Kidney capillary endothelial cell (primary cell): ENCODE data around the gene OR2J1.
A peak's percentile ranks its signal among the peaks of the same experiment; 100 is the strongest.
"Not testable (repeated sequence)": the region's sequence is repeated elsewhere in the genome, so short reads cannot be mapped to it uniquely, and the experiment has no call there.

Experiments used
- DNase-seq: peaks from one replicate; pipeline ENCODE4 v3.0.0-alpha.2; 2018; ENCODE audit warnings: low spot score

OR2J1 gene

DNA sequence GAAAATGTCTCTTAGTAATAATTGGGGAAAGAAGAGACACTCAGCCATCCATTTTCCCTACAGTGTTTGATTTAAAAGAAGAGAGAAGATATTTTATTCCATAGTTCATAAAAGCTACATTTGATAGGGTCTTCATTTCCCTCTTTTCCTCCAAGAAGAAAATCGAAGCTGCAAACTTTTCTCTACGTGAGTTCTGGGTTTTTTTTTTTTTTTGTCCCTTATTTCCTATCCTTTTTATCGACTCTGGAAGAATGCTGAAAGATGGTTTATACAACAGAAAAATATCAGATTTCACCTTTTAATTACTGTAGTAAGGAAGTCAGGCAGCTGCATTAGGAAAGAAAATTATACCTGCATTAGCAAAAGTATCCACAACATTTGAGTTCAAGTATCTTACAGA is at the start of gene OR2J1:
OR2J1 (plus strand) TSS at position 301 of the 400 bp plus-strand sequence. CDS start 1,453 bp downstream, outside the sequence.
- DNase-seq: no peak

DNA sequence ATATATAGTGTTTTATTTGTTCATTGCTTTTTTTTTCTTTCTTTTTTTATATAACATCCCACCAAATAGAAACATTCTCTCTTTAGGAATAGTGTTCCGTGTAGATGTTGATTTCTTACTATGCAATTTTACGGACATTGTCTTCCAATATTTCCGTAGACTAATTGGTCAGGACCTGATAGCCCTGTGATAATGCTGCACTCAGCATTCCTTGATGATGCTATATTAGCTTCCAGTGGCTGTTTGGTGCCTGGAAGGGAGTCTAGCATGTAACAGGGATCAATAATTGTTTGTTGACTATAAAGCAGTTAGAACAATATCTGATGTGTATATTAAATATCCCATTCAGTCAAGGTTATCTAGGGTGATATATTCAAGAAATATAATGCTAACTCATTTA is 47.6 kb upstream of the OR2J1 start:
- no peak for DNase-seq

DNA sequence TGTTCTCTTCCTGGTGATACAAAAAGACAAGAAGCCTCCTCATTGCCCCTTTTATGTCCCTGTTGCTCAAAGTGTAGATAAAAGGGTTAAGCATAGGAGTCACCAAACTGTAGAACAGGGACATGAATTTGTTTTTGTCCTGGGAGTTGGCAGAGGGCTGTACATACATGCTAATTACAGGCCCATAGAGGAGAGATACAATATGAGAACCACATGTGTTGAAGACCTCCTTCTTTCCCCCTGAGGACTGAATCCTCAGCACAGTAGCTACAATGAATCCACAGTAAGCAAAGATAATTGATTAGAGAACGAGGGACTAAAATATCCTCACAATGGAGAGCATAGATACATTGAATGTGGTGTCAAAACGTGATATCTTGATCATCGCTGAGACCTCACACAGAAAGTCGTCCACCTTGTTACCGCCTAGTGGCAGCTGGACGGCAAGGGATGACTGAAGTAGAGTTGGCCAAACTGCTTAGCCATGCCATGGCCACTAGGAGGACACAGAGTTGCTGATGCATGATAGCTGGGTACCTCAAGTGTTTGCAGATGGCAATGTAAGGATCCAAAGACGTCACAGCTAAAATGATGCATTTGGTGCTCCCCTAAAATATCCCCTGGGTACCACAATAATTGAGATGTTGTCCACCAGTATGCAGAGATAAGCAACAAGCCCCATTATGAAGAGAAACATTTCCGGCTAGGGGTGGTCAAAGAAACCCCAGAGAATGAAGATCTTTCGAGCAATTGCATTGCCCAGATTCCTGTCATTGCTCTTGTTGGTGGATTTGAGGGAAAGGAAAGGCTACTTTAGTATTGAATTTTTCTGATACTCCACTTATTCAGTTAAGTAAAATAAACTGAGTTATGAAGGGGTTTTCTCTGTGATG is 27.2 kb upstream of the OR2J1 start:
- peak; percentile 13 for DNase-seq

DNA sequence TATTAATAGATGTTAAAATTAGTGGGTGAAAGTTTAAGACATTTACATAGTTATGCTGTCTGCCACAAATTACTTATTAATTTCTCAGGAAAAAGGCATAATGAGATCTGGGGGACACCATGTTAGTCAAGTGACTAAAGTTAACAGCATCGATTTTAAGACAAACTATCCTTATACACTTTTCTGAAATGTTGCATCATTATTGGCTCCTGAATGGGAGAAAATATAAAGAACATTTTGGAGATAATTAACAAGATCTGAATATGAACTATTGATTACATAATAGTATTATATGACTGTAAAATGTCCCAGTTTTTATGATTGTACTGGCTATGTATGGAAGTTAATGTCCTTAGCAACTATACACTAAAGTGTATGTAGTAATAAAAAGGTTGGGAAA is 20.1 kb upstream of the OR2J1 start:
- DNase-seq: no peak

DNA sequence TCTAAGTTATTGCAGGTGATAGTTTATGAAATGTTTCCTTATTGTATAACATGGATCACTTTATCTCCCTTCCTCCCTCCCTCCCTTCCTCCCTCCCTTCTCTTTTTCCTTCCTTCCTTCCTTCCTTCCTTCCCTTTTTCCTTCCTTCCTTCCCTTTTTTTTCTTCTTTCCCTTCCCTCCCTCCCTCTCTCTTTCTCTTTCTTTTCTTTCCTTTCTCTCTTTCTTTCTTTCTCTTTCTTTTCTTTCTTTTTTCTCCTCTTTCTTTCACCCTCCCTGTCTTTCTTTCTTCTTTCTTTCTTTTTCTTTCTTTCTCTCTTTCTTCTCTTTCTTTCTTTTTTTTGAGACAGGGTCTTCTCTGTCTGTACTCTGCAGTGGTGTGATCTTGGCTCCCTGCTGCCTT is 18.0 kb upstream of the OR2J1 start:
- no peak for DNase-seq

DNA sequence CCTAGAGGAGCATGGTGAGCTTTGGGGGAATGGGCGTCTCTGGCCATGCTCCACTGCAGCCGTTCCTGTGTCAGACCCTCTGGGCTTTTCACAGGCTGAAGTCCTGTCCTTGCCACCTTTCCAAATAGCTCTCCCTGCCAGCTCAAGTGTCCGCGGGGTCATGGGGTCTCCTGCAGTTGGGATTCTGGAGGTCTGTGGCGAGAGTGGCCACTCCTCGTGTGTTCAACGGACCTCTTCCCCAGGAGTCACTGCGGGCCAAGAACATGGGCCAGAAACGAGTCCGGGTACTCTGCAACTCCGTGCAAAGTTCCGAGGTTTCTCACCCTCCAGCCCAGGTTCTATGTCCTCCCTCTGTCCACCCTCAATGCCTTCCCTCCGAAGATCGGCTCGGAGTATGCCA is 16.8 kb upstream of the OR2J1 start:
- DNase-seq: no peak

DNA sequence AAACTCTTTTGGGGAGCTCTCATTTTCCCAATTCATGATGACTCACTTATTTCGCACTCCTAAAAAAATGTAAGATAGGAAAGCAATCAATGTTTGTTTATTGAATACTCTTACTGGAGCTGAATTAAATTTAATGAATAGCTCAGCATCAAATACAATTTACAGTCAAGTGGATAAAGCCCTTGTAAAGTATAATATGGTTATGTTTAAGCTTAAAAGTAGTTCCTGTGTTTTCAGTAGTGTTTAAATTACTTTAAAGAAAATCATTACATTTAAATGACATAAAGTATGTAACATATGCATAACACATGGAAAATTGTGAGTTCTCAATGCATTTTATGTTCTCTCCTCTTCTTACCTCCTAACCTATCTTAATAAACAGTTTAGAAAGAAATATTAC is 12.1 kb upstream of the OR2J1 start, which contains the start of gene OR2B3:
OR2B3 (minus strand) TSS at position 101 of the 400 bp plus-strand sequence; CDS start at position 36, 65 bp downstream.
- no peak for DNase-seq

DNA sequence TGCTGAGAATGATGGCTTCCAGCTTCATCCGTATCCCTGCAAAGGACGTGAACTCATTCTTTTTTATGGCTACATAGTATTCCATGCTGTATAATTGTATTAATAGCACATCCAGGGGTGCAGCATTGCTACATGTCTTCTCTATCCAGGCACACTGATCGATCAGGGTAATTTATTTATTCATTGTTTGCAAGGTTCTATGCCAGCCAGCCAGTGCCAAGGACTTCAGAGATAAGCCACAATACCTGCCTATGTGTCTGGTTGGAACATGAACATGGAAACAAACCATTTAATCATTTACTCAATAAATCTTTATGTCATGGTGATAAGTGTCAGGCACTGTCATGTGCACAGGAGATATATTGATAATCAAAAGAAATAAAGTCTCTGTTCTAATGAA is 6.3 kb upstream of the OR2J1 start:
- no peak for DNase-seq

DNA sequence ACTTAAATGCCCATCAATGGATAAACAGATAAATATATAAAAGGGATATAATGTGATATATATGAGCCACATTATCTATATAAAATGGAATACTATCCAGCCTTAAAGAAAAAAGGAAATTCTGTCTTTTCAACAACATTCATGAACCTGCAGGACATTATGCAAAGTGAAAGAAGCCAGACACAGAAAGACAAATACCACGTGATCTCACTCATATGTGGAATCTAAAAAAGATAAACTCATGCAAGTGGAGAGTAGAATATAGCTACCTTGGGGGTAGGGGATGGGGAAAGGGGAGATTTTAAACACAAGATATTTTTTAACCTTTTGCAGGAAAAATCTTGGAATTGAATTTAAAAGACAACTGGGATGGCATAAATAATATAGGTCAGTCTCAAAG is 1.5 kb upstream of the OR2J1 start:
- no peak for DNase-seq

DNA sequence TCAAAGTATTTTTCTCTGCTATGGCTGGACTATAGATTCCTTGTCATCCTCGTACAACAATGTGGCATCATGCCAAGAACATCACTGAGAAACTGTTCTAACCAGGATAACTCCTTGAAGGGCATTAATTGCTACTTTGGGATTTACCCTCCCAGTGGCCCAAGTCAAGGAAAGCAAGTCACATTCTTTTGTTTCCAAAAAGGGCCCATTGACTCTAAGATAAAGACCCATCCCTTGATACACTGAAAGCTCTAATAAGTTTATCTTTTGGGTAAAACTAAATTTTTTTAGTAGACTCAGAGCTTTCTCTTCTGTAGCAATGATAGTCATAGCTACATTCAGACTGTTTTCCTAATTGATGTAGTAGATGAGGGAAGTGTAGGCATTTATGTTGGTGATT is 8.5 kb downstream of the OR2J1 start, which contains the start of gene OR2J3:
OR2J3 (plus strand) TSS at position 301 of the 400 bp plus-strand sequence. CDS start 3,833 bp downstream, outside the sequence.
- DNase-seq: no peak

DNA sequence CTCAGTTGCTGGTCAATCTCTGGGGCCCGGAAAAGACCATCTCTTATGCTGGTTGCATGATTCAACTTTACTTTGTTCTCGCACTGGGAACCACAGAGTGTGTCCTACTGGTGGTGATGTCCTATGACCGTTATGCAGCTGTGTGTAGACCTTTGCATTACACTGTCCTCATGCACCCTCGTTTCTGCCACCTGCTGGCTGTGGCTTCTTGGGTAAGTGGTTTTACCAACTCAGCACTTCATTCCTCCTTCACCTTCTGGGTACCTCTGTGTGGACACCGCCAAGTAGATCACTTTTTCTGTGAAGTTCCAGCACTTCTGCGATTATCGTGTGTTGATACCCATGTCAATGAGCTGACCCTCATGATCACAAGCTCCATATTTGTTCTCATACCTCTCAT is 12.8 kb downstream of the OR2J1 start:
- DNase-seq: no peak

DNA sequence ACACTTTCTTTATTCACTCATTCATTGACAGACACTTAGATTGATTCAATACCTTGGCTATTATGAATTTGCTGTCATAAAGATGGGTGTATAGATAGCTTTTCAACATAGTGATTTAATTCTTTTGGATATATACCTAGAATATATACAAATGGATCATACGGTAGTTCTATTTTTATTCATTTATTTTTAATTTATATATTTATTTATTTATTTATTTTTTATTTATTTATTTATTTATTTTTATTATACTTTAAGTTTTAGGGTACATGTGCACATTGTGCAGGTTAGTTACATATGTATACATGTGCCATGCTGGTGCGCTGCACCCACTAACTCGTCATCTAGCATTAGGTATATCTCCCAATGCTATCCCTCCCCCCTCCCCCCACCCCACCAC is 15.7 kb downstream of the OR2J1 start:
- DNase-seq: not testable (repeated sequence)

DNA sequence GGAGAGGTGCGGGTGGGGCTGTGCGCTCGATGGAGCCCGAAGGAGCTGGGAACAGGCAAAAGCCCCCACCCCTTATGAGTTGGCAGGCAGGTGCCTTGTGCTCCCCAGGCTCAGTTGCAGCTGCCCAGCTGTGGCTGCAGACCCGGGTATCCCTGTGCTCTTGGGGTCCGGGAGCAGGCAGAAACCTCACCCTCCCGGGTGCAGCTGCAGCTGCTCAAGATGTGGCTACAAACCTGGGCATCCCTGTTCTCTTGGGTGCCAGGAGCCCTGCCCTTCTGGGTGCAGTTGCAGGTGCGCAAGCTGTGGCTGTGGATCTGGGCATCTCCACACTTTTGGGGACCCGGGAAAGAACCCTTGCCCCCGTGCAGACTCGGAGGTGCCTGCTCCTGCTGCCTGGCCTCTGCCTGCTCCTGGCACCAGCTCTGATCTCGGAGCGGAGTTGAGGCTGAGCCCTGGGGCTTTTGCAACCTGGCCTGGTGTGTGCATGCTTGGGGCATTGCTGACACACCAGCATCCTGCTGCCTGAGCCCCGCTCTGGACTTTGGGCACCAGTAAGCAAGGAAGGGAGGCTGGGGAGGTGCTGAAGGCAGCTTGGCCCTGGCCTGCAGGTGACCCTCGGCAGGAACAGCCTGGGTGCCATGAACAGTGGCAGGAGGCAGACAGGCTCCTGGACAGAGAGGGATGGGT is 30.2 kb downstream of the OR2J1 start:
- no peak for DNase-seq

DNA sequence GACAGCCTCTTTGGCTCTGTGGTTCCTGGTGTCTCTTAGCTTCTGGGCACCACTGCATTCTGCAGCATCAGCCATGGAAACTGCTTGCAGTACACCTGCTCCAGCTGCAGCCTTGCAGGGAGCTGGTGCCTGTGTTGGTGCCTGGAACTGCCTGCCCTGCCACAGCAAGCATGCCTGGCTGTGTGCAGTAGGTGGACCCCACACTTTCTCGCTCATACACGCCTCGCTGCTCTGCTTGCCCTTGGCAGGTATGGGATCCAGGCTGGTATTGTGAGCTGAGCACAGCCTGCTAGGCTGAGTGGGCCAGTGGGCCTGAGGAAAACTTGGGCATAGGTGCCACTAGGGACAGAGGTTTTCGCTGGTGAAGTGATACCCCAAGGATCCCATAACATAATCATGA is 31.4 kb downstream of the OR2J1 start:
- no peak for DNase-seq

DNA sequence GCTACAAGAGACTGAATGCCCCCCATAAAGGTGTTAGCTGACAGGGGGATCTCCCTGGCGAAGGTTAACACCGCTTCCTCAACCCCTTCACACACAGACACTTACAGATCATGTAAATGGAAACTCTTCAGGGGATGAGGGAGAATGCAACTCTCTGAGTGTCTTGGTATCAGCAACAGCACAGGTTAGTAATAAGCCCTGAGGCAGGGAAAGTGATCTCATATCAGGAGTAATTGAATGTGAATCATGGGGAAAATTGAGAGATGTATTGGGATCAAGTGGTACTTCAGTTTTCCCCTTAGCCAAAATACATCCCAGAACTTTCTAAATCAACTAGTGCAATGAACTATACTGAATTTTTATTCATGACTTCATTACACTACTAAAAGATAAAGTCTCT is 32.4 kb downstream of the OR2J1 start:
- no peak for DNase-seq

DNA sequence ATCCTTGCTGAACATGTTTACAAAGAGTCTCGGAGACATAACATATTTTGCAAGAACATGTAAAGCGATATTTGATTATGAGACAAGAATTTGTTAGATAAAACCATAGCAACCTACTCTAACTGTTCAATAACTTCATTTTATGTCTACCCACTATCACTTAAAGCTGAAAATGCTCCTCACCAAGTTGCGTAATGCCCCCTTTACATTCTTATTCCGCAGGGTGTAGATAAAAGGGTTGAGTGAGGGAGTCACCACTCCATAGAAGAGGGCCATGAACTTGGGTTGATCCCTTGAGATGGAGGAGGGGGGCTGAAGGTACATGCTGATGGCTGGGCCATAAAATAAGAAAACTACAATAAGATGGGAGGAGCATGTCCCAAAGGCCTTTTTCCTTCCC is 38.4 kb downstream of the OR2J1 start:
- DNase-seq: no peak

DNA sequence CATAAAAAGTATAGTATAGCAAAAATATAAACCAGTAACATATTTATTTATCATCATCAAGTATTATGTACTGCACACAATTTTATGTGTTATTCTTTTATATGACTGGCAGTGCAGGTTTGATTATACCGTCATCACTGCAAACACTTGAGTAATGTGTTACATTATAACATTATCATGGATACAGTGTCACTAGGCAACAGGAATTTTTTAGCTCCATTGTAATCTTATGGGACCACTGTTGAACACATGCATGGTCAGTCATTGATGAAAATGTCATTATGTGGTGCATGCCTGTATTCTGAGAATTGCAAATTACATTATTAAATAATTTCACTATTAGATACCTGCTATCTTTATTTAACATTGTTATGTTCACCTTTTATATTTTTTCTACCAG is 42.3 kb downstream of the OR2J1 start:
- no peak for DNase-seq

DNA sequence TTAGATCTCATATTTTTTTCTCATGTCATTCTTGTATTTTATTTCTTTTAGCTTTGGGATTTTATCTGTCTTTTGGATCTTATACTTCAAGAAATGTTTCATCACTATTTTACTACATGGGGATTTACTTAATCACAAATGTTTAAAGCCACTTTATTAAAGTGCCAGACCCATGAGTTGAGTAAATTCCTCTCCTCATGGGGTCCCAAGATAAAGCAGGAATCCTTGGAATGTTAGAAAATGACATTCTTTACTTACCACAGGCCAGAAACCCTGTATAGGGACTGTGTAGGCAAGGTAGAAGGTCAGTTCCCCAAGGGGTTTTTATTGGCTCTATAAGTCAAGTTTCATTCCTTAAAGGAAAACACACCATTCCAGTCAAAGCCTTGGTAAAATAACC is 43.0 kb downstream of the OR2J1 start:
- DNase-seq: no peak

DNA sequence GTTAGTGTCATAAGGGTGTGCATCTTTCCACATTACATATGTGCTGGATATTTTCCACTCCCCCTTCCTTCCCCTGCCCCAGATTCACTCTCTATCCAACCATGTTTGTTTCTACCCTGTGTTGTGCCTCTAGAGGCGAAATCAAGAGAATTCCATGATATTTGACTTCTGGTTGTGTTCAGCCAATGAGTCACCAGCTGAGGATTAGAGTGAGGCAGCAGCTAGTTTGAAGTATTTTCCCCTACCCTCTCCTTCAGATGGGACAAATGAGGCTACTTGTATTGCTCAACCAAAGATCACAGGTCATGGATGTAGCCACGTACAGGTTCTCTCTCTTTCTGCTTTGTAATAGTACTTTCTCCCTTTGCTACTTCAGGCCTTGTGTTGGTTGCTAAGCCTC is 46.9 kb downstream of the OR2J1 start:
- no peak for DNase-seq

DNA sequence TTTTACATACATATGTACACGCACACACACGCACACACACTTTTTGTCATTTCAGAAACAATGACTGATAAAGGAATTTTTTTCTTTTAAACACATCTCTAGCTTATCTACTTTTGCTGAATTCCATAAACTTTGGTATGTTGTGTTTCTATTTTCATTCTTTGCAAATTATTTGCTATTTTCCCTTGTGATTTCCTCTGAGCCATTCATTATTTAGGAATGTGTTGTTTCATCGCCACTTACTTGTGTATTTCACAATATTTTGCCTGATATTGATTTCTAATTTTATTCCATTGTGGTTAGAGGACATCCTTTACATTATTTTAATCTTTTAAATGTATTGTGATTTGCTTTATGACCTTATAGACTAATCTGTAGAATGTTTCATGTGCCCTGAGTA is 47.8 kb downstream of the OR2J1 start:
- DNase-seq: no peak

DNA sequence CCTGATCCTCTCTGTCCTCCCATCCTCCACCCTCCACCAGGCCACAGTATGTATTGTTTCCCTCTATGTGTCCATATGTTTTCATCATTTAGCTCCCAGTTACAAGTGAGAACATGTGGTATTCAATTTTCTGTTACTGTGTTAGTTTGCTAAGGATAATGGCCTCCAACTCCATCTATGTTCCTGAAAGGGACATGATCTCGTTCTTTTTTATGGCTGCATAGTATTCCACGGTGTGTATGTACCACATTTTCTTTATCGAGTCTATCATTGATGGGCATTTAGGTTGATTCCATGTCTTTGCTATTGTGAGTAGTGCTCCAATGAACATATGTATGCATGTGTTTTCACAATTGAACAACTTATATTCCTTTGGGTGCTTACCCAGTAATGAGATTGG is 50.2 kb downstream of the OR2J1 start:
- DNase-seq: not testable (repeated sequence)
